Measurements from ENCODE around the gene NEDD4L. TPM values are rescaled to one million over a fixed set of nuclear protein-coding genes. Genes with fewer than 3 reads are reported as not detected.
"Not testable (repeated sequence)": the region's sequence is repeated elsewhere in the genome, so short reads cannot be mapped to it uniquely, and the experiment has no call there.

The NEDD4L gene
- polyA plus RNA-seq, 4 donors = 97.0 to 165 (median 131) TPM

DNA sequence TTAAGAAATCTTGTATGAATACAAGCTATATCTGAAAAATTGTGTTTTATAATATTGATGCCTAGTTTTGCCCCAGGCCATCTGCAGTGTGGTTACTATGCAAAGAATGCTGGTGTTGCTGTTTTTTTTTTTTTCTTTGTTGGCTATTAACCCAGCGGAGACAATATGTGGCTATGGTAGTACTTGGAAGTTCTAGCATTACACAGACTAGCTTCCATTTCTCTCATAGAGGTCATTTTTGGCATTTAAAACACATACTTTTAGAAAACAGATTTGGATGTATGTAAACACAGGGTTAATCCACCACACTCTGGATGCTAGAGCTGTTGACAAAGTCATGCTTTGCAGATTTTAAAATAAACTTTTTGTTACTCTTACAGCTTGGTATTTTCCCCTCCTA lies 209.8 kb downstream of the NEDD4L start:
- no peak for DNase-seq (ENCODE audit: low read depth in 4 of 4, low spot score in 2 of 4)

DNA sequence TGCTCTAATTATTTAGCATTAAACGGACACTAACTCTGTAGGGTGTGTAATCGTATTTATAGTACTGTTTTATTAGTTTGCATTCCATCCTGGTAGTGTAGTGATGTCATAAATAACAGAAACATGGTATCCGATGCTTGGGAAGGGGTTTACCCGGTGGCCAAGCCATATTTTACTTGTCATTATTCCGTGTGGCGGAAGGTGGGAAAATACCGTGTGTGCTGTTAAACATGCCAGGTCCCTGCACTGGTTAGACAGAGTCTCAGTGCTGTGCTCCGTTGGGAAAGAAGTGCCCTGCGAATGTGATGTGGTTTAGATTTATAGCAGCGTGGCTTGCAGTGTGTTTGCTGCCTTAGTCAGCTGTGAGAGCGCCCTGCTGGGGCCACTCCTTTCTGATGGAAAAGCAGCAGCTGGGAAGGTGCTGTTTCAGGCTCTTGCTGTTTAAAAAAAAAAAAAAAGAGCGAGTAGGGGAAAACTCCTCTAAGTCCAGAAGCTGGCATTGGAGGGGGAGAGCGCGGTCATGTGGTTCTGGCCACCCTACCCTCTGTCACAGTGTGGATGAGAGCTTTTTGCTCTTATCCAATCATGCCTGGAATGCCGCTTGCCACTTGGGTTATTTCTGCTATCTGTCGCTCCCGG lies 211.0 kb downstream of the NEDD4L start:
- no peak for DNase-seq (ENCODE audit: low read depth in 4 of 4, low spot score in 2 of 4)

DNA sequence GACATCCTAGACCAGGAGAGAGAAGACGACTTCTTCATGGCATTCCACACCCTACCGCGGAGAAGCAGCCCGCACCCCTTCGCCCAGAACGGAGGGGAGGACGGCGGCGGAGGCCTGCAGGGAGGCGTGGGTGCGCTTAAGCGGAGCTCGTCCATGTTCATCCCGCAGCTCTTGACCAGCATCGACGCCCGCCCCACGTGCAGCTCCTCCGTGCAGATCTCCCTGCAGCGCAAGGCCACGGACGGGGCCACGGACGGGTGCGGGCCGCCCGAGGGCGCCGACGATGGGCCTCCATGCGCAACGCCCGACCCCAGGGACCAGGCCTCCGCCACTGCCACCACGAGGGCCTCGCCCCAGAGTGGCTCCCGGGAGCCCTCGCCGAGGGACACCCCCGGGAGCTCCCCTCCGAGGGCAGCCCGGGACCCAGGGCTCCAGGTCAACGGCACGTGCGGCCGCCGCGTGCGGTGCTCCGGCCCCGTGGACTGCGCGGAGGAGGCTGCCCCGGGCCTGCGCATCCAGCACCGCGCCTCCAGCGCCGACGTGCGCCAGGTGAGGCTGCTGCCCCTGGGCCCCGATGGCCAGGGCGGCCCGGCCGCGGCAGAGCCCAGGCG lies 211.8 kb downstream of the NEDD4L start:
- no peak for DNase-seq (ENCODE audit: low read depth in 4 of 4, low spot score in 2 of 4)

DNA sequence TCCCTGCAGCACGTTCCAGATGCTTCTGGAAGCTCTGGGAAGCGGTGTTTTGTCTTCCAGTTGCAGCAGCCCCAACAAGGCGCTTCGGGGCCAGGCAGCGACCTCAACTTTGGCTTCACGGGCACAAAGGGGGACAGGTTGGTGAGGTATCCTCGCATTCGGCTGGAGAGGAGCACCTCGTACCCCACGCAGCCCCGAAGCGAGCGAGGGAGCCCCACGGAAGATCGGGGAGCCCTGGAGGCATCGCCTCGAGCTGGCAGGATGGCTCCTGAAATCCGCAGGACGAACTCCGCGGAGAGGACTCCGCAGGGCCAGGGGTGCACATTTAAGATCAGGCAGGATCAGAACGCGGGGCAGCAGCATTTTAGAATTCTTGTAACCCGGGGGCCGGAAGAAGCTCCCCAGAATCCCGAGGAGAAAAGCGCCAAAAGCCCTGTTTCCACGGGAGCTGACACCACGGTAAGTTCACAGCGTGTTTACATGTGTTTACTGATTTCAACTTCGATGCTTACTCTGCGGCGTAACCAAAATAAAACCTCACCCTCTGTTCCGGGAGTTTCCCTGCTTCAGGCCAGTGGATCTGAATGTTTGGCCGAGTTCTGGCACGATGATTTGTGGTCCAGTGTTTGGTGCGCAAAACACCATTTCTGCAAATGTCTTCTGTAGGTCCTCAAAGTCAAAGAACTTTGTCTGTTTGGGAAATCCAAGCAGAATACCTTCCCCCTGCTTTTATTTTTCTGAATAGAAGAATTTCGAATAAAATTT lies 212.5 kb downstream of the NEDD4L start:
- no peak for DNase-seq (ENCODE audit: low read depth in 4 of 4, low spot score in 2 of 4)

DNA sequence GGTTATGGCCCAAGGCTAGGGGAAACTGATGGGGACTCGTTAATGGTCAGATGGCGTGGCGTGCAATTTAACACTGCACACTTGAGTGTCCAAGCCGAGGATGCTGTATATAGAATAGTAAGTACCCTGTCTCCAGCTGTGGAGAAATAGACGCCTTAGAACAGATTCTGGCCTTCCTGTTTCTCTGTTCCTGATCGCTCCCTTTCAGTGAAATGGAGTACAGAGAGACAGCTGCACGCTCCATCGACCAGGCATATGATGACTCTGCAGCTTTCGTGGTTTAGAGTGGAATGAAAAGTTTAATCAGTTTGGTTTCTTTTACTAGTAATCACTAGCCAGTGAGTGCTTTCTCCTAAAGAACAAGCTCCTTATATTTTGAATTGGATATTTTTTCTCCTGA lies 213.4 kb downstream of the NEDD4L start:
- no peak for DNase-seq (ENCODE audit: low read depth in 4 of 4, low spot score in 2 of 4)

DNA sequence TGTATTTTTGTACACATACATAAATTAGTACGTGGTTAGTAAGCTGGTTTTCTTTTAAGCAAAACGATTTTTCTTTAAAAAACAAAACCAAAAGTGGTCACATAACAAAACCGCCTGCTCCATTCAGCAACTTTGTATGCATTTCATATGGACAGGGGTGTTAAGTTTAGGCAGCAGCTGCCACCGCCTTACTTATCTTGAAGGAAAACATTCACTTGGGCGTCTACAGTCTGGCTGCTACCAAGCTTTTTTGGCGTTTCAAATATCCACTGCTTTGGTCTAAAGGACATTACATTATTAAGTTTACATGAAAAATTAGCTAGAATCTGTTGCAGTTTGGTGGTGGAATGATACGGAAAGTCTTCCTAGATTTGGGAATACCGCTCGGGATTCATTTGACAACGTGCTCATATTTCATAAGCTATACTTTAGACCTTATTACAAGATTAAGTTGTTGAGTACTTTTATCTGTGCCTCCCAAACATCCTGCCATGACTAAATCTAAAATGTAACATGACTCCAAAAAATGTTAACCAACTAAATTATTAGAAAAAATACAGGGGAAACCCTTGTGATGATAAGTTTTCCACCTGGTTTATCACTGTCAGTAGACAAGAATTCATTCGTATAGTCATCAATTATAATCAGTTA lies 214.8 kb downstream of the NEDD4L start:
- DNase-seq (ENCODE audit: low read depth in 4 of 4, low spot score in 2 of 4) = no peak

DNA sequence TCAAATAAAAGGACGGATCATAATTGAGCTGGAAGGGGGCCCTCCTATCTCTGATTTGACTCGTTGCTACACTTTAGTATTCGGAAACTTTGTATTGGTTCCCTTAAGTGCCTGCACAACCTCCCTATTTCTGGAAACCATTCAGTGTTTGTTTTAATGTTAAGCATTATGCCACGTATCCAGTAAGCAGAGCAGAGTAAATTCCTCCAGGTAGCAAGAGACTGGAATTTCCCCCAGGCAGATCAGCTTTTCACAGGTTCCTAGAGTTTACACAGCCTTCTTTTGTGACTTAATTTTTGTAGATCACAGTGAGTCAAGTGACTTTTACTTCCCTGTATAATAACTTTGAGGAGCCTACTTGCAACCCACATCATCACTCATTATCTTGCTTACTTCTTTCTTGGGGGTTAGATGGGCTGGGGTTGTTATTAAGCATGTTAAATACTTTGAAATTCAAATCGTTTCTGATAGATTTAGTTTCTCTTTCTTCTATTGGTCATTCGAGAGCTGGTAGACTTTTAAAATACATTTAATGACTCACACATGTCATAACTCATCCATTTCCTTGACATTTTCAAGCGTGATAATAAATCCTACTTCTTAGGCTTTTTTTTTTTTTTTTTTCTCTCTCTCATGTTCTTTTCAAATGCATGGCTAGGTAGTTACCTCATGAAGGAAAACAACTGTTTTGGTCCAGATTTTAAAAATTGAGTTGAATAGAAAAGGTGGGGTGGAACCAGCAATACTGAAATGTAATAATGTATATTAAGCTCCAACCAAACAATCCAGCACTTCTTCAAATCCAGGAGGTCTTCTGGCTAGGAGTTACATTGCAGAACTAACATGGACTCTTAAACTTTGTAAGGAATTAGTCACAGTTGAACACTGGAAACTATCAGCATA lies 219.3 kb downstream of the NEDD4L start:
- no peak for DNase-seq (ENCODE audit: low read depth in 4 of 4, low spot score in 2 of 4)

DNA sequence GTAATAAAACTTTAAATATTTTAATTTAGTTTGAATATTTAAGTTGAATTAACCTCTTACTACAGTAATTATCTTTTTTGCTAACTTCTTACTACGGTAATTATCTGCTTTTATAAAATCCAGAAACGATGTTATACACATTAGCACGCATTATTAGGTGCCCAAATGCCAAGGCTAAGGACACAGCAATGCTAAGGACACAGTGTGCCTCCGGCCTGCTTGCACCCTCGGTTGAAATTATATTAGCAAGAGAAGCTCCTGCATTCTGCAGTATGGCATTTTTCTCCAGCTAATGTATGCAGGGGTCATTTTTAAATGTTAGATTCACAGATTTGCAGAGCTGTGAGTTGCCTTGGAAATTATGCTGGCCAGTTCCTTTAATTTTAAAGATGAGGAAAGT lies 220.0 kb downstream of the NEDD4L start:
- no peak for DNase-seq (ENCODE audit: low read depth in 4 of 4, low spot score in 2 of 4)

DNA sequence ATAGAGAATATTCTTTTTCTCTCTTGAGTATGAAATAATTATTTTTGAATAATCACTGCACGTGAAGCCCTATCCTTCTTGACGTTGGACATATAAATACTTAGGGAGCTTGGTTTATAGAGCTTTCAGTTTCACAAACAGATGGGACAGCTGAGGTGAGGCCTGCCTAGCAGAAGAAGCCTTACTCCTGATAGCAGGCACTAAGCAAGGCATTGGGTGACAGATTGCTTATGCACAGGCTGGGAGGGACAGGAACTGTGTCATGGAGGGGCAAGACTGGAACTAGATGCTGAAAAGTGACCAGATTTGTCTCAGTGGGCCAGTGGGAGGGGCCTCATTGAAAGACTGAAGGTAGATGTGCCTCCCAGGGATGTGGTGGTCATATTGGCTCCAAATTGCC lies 220.8 kb downstream of the NEDD4L start:
- DNase-seq (ENCODE audit: low read depth in 4 of 4, low spot score in 2 of 4) = no peak

DNA sequence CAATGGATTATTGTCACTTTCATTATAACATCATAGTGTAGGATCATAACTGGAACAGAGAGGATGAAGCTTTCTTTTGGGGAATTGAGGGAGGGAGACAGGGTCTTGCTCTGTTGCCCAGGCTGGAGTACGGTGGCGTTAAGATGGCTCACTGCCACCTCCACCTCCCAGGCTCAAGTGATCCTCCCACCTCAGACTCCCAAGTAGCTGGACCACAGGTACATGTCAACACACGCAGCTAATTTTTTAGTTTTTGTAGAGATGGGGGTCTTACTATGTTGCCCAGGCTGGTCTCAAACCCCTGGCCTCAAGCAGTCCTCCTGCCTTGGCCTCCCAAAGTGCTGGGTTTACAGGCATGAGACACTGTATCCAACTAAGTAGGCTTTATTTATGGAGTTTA lies 221.5 kb downstream of the NEDD4L start:
- DNase-seq (ENCODE audit: low read depth in 4 of 4, low spot score in 2 of 4) = not testable (repeated sequence)

DNA sequence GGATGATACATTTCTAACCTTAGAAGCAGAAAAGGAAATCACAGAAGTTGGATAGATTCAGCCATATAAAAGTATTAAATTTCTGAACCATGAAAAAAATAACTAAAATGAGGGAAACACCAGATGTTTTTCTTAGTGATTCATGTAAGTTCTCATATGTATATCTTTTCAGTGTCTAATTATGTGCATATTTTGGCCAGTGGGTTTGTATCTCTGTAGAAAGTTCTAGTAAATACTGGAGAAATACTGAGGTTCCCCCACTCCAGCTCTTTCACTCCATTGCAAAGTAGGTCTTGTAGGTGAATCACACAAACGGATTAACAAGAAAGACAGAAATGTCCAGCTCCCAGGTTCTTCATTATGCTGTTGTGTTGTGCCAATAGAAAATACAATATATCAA lies 222.3 kb downstream of the NEDD4L start:
- DNase-seq (ENCODE audit: low read depth in 4 of 4, low spot score in 2 of 4) = no peak

DNA sequence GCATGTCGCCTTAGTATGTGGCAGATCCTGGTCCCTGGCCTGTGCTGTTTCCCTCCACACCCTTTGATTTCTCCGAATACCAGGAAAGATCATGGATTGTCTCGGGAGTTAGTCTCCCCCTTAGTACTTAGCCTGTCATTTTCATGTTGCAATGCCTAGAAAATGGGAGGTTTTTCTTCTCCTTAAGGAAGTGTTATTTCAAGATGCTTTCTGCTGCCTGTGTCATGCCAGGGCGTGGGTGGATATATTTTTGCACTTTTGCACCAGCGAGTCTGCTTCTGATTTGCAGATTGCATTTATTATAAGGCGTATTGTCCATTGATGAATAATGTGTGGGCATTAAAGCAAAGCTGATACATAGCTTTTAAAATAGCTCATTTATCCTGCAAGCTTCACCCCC lies 223.5 kb downstream of the NEDD4L start:
- no peak for DNase-seq (ENCODE audit: low read depth in 4 of 4, low spot score in 2 of 4)

DNA sequence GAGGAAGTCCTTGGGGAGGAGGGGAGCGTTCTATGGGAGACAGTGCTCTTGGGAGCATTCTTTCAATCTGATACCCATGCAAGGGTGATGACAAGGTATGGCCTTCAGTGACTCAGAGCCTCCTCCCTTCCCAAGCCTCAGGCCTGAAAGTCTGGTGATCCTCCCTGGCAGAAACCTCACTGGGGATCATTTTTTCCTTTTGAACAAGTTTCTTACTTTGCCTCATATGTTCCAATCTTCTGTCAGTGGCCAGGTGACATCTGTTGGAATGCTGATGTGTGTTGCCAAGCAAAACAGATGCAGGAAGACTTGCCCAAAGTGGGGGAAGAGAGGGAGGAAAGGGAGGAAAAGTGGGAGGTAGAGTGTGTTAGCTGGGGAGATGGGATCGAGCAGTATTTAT lies 224.8 kb downstream of the NEDD4L start:
- no peak for DNase-seq (ENCODE audit: low read depth in 4 of 4, low spot score in 2 of 4)

DNA sequence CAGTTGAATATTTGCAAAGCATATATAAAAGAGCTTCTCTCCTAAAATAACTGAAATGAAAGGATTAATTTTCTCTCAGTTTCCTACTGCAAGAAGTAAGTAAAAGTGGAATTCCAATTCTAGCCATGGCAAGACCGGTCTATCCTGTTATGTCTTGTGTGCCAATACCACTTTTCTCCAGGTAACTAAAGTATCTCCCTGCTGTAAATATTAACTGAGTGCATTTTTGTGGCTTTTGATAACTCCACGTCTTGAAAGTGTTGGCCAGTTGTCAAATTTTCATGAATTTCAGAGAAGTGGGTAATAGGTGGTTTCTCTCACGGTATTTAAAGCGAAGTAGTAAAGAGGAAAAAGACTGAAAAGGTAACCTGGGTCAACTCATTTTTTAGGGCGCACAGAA lies 225.9 kb downstream of the NEDD4L start:
- no peak for DNase-seq (ENCODE audit: low read depth in 4 of 4, low spot score in 2 of 4)

DNA sequence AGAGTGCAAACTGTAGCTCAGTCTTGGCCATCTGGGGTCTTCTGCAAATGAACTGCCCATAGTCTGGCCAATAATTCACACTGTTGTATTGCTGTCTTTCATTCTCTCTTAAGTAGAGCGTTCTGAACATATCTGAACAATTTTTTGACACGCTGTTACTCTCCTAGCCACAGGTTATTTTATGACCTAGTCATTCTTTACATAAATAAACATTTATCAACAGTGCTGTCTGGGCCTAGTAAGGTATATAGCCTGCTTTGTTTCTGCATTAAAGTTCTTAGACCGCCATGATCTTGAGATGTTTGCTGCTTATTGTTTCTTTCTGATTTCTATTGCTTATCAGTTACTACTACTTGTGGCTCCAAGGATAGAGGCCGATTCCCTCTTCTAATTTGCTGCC lies 226.4 kb downstream of the NEDD4L start:
- DNase-seq (ENCODE audit: low read depth in 4 of 4, low spot score in 2 of 4) = no peak

DNA sequence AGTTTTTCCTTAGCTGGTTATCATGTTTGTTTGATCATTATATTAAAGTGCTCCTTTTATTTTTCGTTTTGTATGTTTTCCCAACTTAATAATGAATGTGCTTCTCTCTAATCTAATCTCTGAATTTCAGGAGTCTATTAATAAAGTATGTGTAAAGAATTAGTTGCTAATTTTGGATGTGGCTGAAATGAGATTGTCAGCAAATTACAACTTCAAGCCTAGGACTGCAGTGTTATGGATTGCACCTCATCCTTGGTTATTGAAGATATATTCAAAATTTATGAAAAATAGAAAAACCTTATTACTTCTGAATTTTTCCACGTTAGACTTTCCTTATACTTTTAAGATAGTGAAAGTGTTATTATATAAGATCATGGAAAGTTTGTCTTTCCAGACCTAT lies 227.7 kb downstream of the NEDD4L start:
- DNase-seq (ENCODE audit: low read depth in 4 of 4, low spot score in 2 of 4) = no peak

DNA sequence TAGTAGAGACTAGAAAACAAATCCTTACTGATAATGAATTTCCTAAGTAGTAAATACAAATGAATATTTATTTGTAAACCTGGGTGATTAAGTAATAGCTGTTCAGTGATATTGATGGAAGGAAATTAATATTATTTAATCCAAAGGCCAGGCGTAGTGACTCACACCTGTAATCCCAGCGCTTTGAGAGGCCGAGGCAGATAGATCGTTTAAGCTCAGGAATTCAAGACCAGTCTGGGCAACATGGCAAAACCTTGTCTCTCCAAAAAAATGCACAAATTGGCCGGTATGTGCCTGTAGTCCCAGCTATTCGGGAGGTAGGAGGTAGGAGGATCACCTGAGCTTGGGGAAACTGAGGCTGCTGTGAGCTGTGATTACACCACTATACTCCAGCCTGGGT lies 228.2 kb downstream of the NEDD4L start:
- DNase-seq (ENCODE audit: low read depth in 4 of 4, low spot score in 2 of 4) = no peak

DNA sequence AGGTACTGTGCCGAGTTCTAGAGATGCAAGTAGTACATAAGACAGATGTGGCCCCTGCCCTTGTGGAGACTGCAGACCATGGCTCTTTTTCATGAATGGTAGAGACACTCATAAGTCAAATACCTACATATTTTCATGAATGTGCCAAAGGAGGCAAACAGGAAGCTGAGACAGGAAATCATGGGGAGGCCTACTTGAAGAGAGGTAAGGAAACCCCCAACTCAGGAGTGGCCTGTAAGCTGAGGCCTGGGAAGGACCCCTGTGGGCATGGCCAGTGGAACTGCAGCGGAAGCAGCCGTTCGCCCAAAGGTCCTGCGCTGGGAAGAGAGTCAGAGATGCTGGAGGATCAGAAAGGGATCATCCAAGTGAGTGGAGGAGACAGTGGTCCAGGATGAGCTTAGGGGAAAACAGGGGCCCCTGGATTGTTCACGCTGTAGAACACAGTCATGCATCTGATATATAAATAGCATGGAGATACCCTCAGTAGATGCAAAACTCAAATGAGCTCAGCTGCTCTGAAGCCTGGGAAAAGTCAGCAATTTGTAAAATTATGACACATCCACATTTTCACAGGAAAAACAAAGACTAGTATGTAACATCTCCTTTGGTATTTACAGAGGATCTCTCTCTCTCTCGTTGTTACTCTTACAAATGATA lies 228.9 kb downstream of the NEDD4L start:
- DNase-seq (ENCODE audit: low read depth in 4 of 4, low spot score in 2 of 4) = no peak

DNA sequence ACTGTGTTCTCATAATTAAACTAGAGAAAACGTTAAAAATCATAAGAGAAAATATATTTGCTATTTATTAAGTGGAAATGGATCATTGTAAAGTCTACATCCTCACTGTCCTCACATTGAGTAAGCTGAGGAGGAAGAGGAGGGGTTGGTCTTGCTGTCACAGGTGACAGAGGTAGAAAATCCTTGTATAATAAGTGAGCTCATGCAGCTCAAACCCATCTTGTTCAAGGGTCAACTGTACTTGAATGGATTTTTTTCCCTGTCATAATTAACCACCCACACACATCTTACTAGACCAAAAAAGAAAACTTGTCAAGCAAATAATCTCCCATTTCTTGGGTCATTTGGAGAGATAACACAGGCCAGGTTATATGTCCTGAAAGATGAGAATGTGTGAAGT lies 231.2 kb downstream of the NEDD4L start:
- no peak for DNase-seq (ENCODE audit: low read depth in 4 of 4, low spot score in 2 of 4)

Measured in left renal cortex interstitium (tissue), 4 donors.